Measurements from ENCODE around the gene SIDT2. TPM values are rescaled to one million over a fixed set of nuclear protein-coding genes. Genes with fewer than 3 reads are reported as not detected.

Gene SIDT2
- polyA plus RNA-seq, 2 donors: 8.3 to 11.3 TPM

- Histone ChIP-seq H3K4me1 (ENCODE audit: control insufficient read depth in 2 of 2, insufficient read depth in 2 of 2, low read length in 1 of 2) (no peaks in the 10 kb centered on the region), H3K9me3 (ENCODE audit: control insufficient read depth in 2 of 2, insufficient read depth in 1 of 2, low read depth in 1 of 2, low read length in 1 of 2) (no peaks in the 10 kb centered on the region), H3K27me3 (ENCODE audit: control insufficient read depth in 1 of 2, insufficient read depth in 2 of 2, low read length in 2 of 2) (no peaks in the 10 kb centered on the region), H3K4me3 (ENCODE audit: low read depth in 1 of 2, low read length in 2 of 2) (no peak overlapping the region), H3K27ac (ENCODE audit: low read depth in 2 of 2, low read length in 1 of 2) (no peak overlapping the region), H3K36me3 (ENCODE audit: control insufficient read depth in 2 of 2, insufficient read depth in 2 of 2, low read length in 1 of 2) (peaks cover 0 to 4% of the 10 kb centered on the region in 2 donors)
- 85 to 92% methylated on average over 9 of the region's 9 CpGs for WGBS, 2 donors
Observed at GRCh38 chr11:117170210-117170609, 8.3 kb upstream of the SIDT2 start.

GRCh38 chr11:117171007-117171403 lies 7.5 kb upstream of the SIDT2 start:
- Histone ChIP-seq H3K4me1 (ENCODE audit: control insufficient read depth in 2 of 2, insufficient read depth in 2 of 2, low read length in 1 of 2) (no peaks in the 10 kb centered on the region), H3K36me3 (ENCODE audit: control insufficient read depth in 2 of 2, insufficient read depth in 2 of 2, low read length in 1 of 2) (peaks cover 0 to 4% of the 10 kb centered on the region in 2 donors), H3K27ac (ENCODE audit: low read depth in 2 of 2, low read length in 1 of 2) (no peak overlapping the region), H3K27me3 (ENCODE audit: control insufficient read depth in 1 of 2, insufficient read depth in 2 of 2, low read length in 2 of 2) (no peaks in the 10 kb centered on the region), H3K4me3 (ENCODE audit: low read depth in 1 of 2, low read length in 2 of 2) (no peak overlapping the region), H3K9me3 (ENCODE audit: control insufficient read depth in 2 of 2, insufficient read depth in 1 of 2, low read depth in 1 of 2, low read length in 1 of 2) (no peaks in the 10 kb centered on the region)
- 92 to 94% methylated on average over 2 of the region's 2 CpGs for WGBS, 2 donors

GRCh38 chr11:117171404-117172061 lies 7.0 kb upstream of the SIDT2 start:
- Histone ChIP-seq H3K4me1 (ENCODE audit: control insufficient read depth in 2 of 2, insufficient read depth in 2 of 2, low read length in 1 of 2) (no peaks in the 10 kb centered on the region), H3K9me3 (ENCODE audit: control insufficient read depth in 2 of 2, insufficient read depth in 1 of 2, low read depth in 1 of 2, low read length in 1 of 2) (no peaks in the 10 kb centered on the region), H3K27ac (ENCODE audit: low read depth in 2 of 2, low read length in 1 of 2) (no peak overlapping the region), H3K4me3 (ENCODE audit: low read depth in 1 of 2, low read length in 2 of 2) (no peak overlapping the region), H3K36me3 (ENCODE audit: control insufficient read depth in 2 of 2, insufficient read depth in 2 of 2, low read length in 1 of 2) (peaks cover 0 to 4% of the 10 kb centered on the region in 2 donors), H3K27me3 (ENCODE audit: control insufficient read depth in 1 of 2, insufficient read depth in 2 of 2, low read length in 2 of 2) (no peaks in the 10 kb centered on the region)
- WGBS, 2 donors: 74 to 90% methylated on average over 14 of the region's 14 CpGs

- Histone ChIP-seq H3K4me3 (ENCODE audit: low read depth in 1 of 2, low read length in 2 of 2) (no peak overlapping the region), H3K27ac (ENCODE audit: low read depth in 2 of 2, low read length in 1 of 2) (no peak overlapping the region)
- WGBS, 2 donors: 64 to 77% methylated on average over 14 of the region's 14 CpGs
Observed at GRCh38 chr11:117172724-117173421, 5.7 kb upstream of the SIDT2 start.

GRCh38 chr11:117175104-117175503 lies 3.4 kb upstream of the SIDT2 start:
- Histone ChIP-seq H3K9me3 (ENCODE audit: control insufficient read depth in 2 of 2, insufficient read depth in 1 of 2, low read depth in 1 of 2, low read length in 1 of 2) (no peaks in the 10 kb centered on the region), H3K4me1 (ENCODE audit: control insufficient read depth in 2 of 2, insufficient read depth in 2 of 2, low read length in 1 of 2) (peaks cover 0 to 6% of the 10 kb centered on the region in 2 donors)
- WGBS, 2 donors: 72% methylated on average over 7 of the region's 7 CpGs

More at GRCh38 chr11:117172724-117173421, 5.7 kb upstream of the SIDT2 start:
- no peaks in the 10 kb centered on the region for H3K4me1 ChIP-seq (ENCODE audit: control insufficient read depth in 2 of 2, insufficient read depth in 2 of 2, low read length in 1 of 2)
- H3K27me3 ChIP-seq (ENCODE audit: control insufficient read depth in 1 of 2, insufficient read depth in 2 of 2, low read length in 2 of 2): no peaks in the 10 kb centered on the region
- no peaks in the 10 kb centered on the region for H3K9me3 ChIP-seq (ENCODE audit: control insufficient read depth in 2 of 2, insufficient read depth in 1 of 2, low read depth in 1 of 2, low read length in 1 of 2)
- no peaks in the 10 kb centered on the region for H3K36me3 ChIP-seq (ENCODE audit: control insufficient read depth in 2 of 2, insufficient read depth in 2 of 2, low read length in 1 of 2)

GRCh38 chr11:117175781-117176180 lies 2.8 kb upstream of the SIDT2 start:
- 79 to 82% methylated on average over 5 of the region's 5 CpGs for WGBS, 2 donors
- no peaks in the 10 kb centered on the region for H3K36me3 ChIP-seq (ENCODE audit: control insufficient read depth in 2 of 2, insufficient read depth in 2 of 2, low read length in 1 of 2)
- H3K9me3 ChIP-seq (ENCODE audit: control insufficient read depth in 2 of 2, insufficient read depth in 1 of 2, low read depth in 1 of 2, low read length in 1 of 2): no peaks in the 10 kb centered on the region
- no peaks in the 10 kb centered on the region for H3K27me3 ChIP-seq (ENCODE audit: control insufficient read depth in 1 of 2, insufficient read depth in 2 of 2, low read length in 2 of 2)
- no peak overlapping the region for H3K4me3 ChIP-seq (ENCODE audit: low read depth in 1 of 2, low read length in 2 of 2)
- H3K27ac ChIP-seq (ENCODE audit: low read depth in 2 of 2, low read length in 1 of 2): no peak overlapping the region
- peaks cover under 1 to 8% of the 10 kb centered on the region in 2 donors for H3K4me1 ChIP-seq (ENCODE audit: control insufficient read depth in 2 of 2, insufficient read depth in 2 of 2, low read length in 1 of 2)

More at GRCh38 chr11:117175104-117175503, 3.4 kb upstream of the SIDT2 start:
- no peak overlapping the region for H3K27ac ChIP-seq (ENCODE audit: low read depth in 2 of 2, low read length in 1 of 2)
- no peaks in the 10 kb centered on the region for H3K27me3 ChIP-seq (ENCODE audit: control insufficient read depth in 1 of 2, insufficient read depth in 2 of 2, low read length in 2 of 2)
- no peaks in the 10 kb centered on the region for H3K36me3 ChIP-seq (ENCODE audit: control insufficient read depth in 2 of 2, insufficient read depth in 2 of 2, low read length in 1 of 2)
- no peak overlapping the region for H3K4me3 ChIP-seq (ENCODE audit: low read depth in 1 of 2, low read length in 2 of 2)

GRCh38 chr11:117176186-117176585 lies 2.4 kb upstream of the SIDT2 start:
- 71 to 75% methylated on average over 1 of the region's 1 CpG for WGBS, 2 donors
- H3K27me3 ChIP-seq (ENCODE audit: control insufficient read depth in 1 of 2, insufficient read depth in 2 of 2, low read length in 2 of 2): no peaks in the 10 kb centered on the region
- peaks cover 3 to 12% of the 10 kb centered on the region in 2 donors for H3K4me1 ChIP-seq (ENCODE audit: control insufficient read depth in 2 of 2, insufficient read depth in 2 of 2, low read length in 1 of 2)
- H3K36me3 ChIP-seq (ENCODE audit: control insufficient read depth in 2 of 2, insufficient read depth in 2 of 2, low read length in 1 of 2): no peaks in the 10 kb centered on the region
- no peak overlapping the region for H3K4me3 ChIP-seq (ENCODE audit: low read depth in 1 of 2, low read length in 2 of 2)
- no peaks in the 10 kb centered on the region for H3K9me3 ChIP-seq (ENCODE audit: control insufficient read depth in 2 of 2, insufficient read depth in 1 of 2, low read depth in 1 of 2, low read length in 1 of 2)
- H3K27ac ChIP-seq (ENCODE audit: low read depth in 2 of 2, low read length in 1 of 2): no peak overlapping the region

GRCh38 chr11:117177534-117178209 lies 871 bp upstream of the SIDT2 start:
- Histone ChIP-seq H3K9me3 (ENCODE audit: control insufficient read depth in 2 of 2, insufficient read depth in 1 of 2, low read depth in 1 of 2, low read length in 1 of 2) (no peaks in the 10 kb centered on the region), H3K4me3 (ENCODE audit: low read depth in 1 of 2, low read length in 2 of 2) (peak overlapping the region; percentile 80 to 94), H3K27me3 (ENCODE audit: control insufficient read depth in 1 of 2, insufficient read depth in 2 of 2, low read length in 2 of 2) (no peaks in the 10 kb centered on the region), H3K27ac (ENCODE audit: low read depth in 2 of 2, low read length in 1 of 2) (peak overlapping the region; percentile 59 to 91), H3K4me1 (ENCODE audit: control insufficient read depth in 2 of 2, insufficient read depth in 2 of 2, low read length in 1 of 2) (peaks cover 6 to 14% of the 10 kb centered on the region in 2 donors), H3K36me3 (ENCODE audit: control insufficient read depth in 2 of 2, insufficient read depth in 2 of 2, low read length in 1 of 2) (peaks cover 0 to 7% of the 10 kb centered on the region in 2 donors)
- WGBS, 2 donors: 65 to 66% methylated on average over 10 of the region's 10 CpGs

GRCh38 chr11:117179048-117179999 lies 781 bp downstream of the SIDT2 start:
- peaks cover 0 to 8% of the 10 kb centered on the region in 2 donors for H3K36me3 ChIP-seq (ENCODE audit: control insufficient read depth in 2 of 2, insufficient read depth in 2 of 2, low read length in 1 of 2)
- H3K27me3 ChIP-seq (ENCODE audit: control insufficient read depth in 1 of 2, insufficient read depth in 2 of 2, low read length in 2 of 2): no peaks in the 10 kb centered on the region
- peaks cover 6 to 18% of the 10 kb centered on the region in 2 donors for H3K4me1 ChIP-seq (ENCODE audit: control insufficient read depth in 2 of 2, insufficient read depth in 2 of 2, low read length in 1 of 2)
- H3K4me3 ChIP-seq (ENCODE audit: low read depth in 1 of 2, low read length in 2 of 2): peak overlapping the region; percentile 80 to 94
- H3K9me3 ChIP-seq (ENCODE audit: control insufficient read depth in 2 of 2, insufficient read depth in 1 of 2, low read depth in 1 of 2, low read length in 1 of 2): no peaks in the 10 kb centered on the region
- peak overlapping the region; percentile 91 to 94 for H3K27ac ChIP-seq (ENCODE audit: low read depth in 2 of 2, low read length in 1 of 2)
- 2% methylated on average over 39 of the region's 39 CpGs for WGBS, 2 donors

All from esophagus (tissue), 2 donors.